ENCODE data around the gene SLC41A2.

Gene SLC41A2

DNA sequence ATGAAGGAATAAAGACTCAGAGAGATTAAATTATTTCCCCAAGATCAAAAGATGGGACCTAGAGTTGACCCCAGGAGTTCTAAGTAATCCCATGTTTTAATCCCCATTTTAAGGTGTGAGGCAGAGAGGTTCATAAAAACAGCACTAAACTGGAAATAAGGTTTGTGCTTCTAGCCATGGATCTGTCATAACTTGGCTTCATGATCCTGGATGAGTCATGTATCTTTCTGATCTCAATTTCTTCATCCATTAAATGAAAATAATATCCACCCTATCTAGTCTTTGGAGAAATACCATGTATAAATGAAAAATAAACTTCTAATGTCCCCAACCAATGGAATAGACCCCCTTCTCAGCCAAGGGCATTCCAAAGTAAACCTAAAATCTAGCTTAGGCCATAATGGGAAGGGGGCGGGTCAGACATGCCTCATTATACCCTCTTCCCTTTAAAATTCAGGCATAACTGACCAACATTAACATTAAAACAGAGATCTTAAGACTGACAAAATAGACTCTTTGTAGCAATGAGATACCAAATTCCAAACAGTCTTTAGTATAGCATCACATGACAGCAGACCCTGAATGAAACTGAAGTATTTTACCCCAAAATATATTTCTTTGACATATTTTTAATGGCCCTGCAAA is 47.8 kb downstream of the SLC41A2 start:
- Histone ChIP-seq H3K27ac (ENCODE audit: low read depth in 2 of 2, low read length in 2 of 2) (no peak overlapping the region), H3K9me3 (ENCODE audit: control insufficient read depth in 2 of 2, low read length in 2 of 2) (no peaks in the 10 kb centered on the region), H3K4me1 (ENCODE audit: control insufficient read depth in 2 of 2, insufficient read depth in 2 of 2, low read length in 2 of 2) (no peaks in the 10 kb centered on the region), H3K4me3 (ENCODE audit: low read length in 2 of 2) (no peak overlapping the region), H3K9ac (ENCODE audit: low read depth in 1 of 2, low read length in 2 of 2) (no peak overlapping the region), H3K27me3 (ENCODE audit: control insufficient read depth in 2 of 2, insufficient read depth in 2 of 2, low read length in 2 of 2) (no peaks in the 10 kb centered on the region), H3K36me3 (ENCODE audit: control insufficient read depth in 2 of 2, insufficient read depth in 2 of 2, low read length in 2 of 2) (no peaks in the 10 kb centered on the region)

DNA sequence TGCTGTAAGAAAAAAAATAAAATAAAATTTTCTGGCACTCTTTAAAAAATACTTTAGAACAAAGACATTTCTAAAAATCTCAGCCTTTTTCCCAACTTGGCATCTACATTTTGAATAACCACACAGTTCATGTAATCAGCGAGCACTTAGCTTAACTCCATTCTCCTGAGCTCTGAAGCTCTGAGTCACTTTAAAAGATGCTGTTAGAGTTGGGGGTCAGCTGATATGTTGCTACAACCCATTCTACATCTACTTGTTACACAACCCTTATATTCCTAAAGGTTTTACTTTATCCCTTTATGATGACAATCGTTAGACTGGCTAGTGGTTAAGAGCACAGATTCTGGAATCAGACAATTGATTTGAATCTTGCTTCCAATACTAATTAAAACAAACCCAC is 48.3 kb downstream of the SLC41A2 start:
- H3K27ac ChIP-seq (ENCODE audit: low read depth in 2 of 2, low read length in 2 of 2), result no peak overlapping the region
- no peak overlapping the region for H3K4me3 ChIP-seq (ENCODE audit: low read length in 2 of 2)
- H3K36me3 ChIP-seq (ENCODE audit: control insufficient read depth in 2 of 2, insufficient read depth in 2 of 2, low read length in 2 of 2), result no peaks in the 10 kb centered on the region
- H3K9ac ChIP-seq (ENCODE audit: low read depth in 1 of 2, low read length in 2 of 2), result no peak overlapping the region
- no peaks in the 10 kb centered on the region for H3K27me3 ChIP-seq (ENCODE audit: control insufficient read depth in 2 of 2, insufficient read depth in 2 of 2, low read length in 2 of 2)
- no peaks in the 10 kb centered on the region for H3K4me1 ChIP-seq (ENCODE audit: control insufficient read depth in 2 of 2, insufficient read depth in 2 of 2, low read length in 2 of 2)
- H3K9me3 ChIP-seq (ENCODE audit: control insufficient read depth in 2 of 2, low read length in 2 of 2), result no peaks in the 10 kb centered on the region
